H9 (cell line): ENCODE data around the gene LITAFD. TPM values are rescaled to one million over a fixed set of nuclear protein-coding genes. Genes with fewer than 3 reads are reported as not detected.

Source experiments
- DNase-seq: peaks from one replicate; pipeline ENCODE4 v3.0.0-alpha.2; 2017
- H2AFZ ChIP-seq: one replicate; pipeline ENCODE4 v1.6.1; 2013; ENCODE audit warnings: mild to moderate bottlenecking, low read length, control low read depth, moderate library complexity
- H2AK5ac ChIP-seq: 2 replicates; pipeline ENCODE4 v1.6.1; 2013; ENCODE audit warnings: low read length, control low read depth, mixed read lengths; ENCODE audit not compliant: insufficient read length
- H2BK120ac ChIP-seq: one replicate; pipeline ENCODE4 v1.6.1; 2013; ENCODE audit warnings: low read depth, mild to moderate bottlenecking, low read length, control low read depth, inconsistent platforms; ENCODE audit not compliant: poor library complexity, severe bottlenecking
- H2BK12ac ChIP-seq: 2 replicates; pipeline ENCODE4 v1.6.1; 2013; ENCODE audit warnings: low read length, control low read depth, mixed read lengths, low read depth; ENCODE audit not compliant: insufficient read length
- H2BK15ac ChIP-seq: 2 replicates; pipeline ENCODE4 v1.6.1; 2013; ENCODE audit warnings: low read depth, low read length, control low read depth
- H2BK20ac ChIP-seq: one replicate; pipeline ENCODE4 v1.6.1; 2013; ENCODE audit warnings: low read depth, mild to moderate bottlenecking, low read length, control low read depth, inconsistent platforms; ENCODE audit not compliant: poor library complexity, severe bottlenecking
- H2BK5ac ChIP-seq: 2 replicates; pipeline ENCODE4 v1.6.1; 2013; ENCODE audit warnings: low read length, control low read depth, mixed read lengths; ENCODE audit not compliant: insufficient read length
- H3K14ac ChIP-seq: 2 replicates; pipeline ENCODE4 v1.6.1; 2013; ENCODE audit warnings: low read length, control low read depth; ENCODE audit not compliant: insufficient read depth
- H3K18ac ChIP-seq: 2 replicates; pipeline ENCODE4 v1.6.1; 2013; ENCODE audit warnings: low read depth, mild to moderate bottlenecking, mixed read lengths, low read length, control low read depth; ENCODE audit not compliant: insufficient read length
- H3K23ac ChIP-seq: 2 replicates; pipeline ENCODE4 v1.6.1; 2013; ENCODE audit warnings: low read length, control low read depth, mixed read lengths, low read depth; ENCODE audit not compliant: insufficient read length
- H3K23me2 ChIP-seq: 2 replicates; pipeline ENCODE4 v1.6.1; 2013; ENCODE audit warnings: low read depth, mild to moderate bottlenecking, mixed read lengths, low read length, control low read depth; ENCODE audit not compliant: insufficient read length, poor library complexity, severe bottlenecking
- H3K27ac ChIP-seq: 2 replicates; pipeline ENCODE4 v1.5.1; 2013; ENCODE audit warnings: low read length, control low read depth, mixed read lengths, low read depth; ENCODE audit not compliant: insufficient read length
- H3K27me3 ChIP-seq: 2 replicates; pipeline ENCODE4 v1.6.1; 2013; ENCODE audit warnings: low read length, control low read depth, inconsistent platforms; ENCODE audit not compliant: insufficient read depth
- H3K4ac ChIP-seq: 2 replicates; pipeline ENCODE4 v1.6.1; 2013; ENCODE audit warnings: low read depth, mild to moderate bottlenecking, control low read depth, inconsistent platforms, low read length, moderate library complexity
- H3K4me1 ChIP-seq: 2 replicates; pipeline ENCODE4 v1.6.1; 2013; ENCODE audit warnings: low read length, control low read depth, inconsistent platforms; ENCODE audit not compliant: insufficient read depth
- H3K4me2 ChIP-seq: 2 replicates; pipeline ENCODE4 v1.6.1; 2013; ENCODE audit warnings: low read length, control low read depth, mixed read lengths; ENCODE audit not compliant: insufficient read length, insufficient read depth
- H3K56ac ChIP-seq: 2 replicates; pipeline ENCODE4 v1.6.1; 2013; ENCODE audit warnings: low read depth, mild to moderate bottlenecking, mixed read lengths, low read length, control low read depth; ENCODE audit not compliant: insufficient read length
- H3K79me1 ChIP-seq: 2 replicates; pipeline ENCODE4 v1.6.1; 2013; ENCODE audit warnings: low read depth, mild to moderate bottlenecking, moderate library complexity, low read length, control low read depth, inconsistent platforms; ENCODE audit not compliant: insufficient read depth, poor library complexity, severe bottlenecking
- H3K79me2 ChIP-seq: 2 replicates; pipeline ENCODE4 v1.6.1; 2013; ENCODE audit warnings: low read length, control low read depth, inconsistent platforms; ENCODE audit not compliant: insufficient read depth
- H3K9ac ChIP-seq: 2 replicates; pipeline ENCODE4 v1.6.1; 2013; ENCODE audit warnings: low read length, control low read depth, mixed read lengths; ENCODE audit not compliant: insufficient read length; ENCODE audit errors: extremely low read depth
- H3K9me3 ChIP-seq: one replicate; pipeline ENCODE4 v1.6.1; 2013; ENCODE audit warnings: low read depth, low read length, inconsistent platforms; ENCODE audit not compliant: control insufficient read depth
- H3T11ph ChIP-seq: one replicate; pipeline ENCODE4 v1.6.1; 2013; ENCODE audit warnings: mild to moderate bottlenecking, low read length, control low read depth, inconsistent platforms
- H4K20me1 ChIP-seq: one replicate; pipeline ENCODE4 v1.6.1; 2013; ENCODE audit not compliant: control insufficient read depth, insufficient read length, insufficient read depth
- H4K5ac ChIP-seq: 2 replicates; pipeline ENCODE4 v1.6.1; 2013; ENCODE audit warnings: low read depth, mild to moderate bottlenecking, mixed read lengths, low read length, control low read depth; ENCODE audit not compliant: insufficient read length
- H4K8ac ChIP-seq: replicated peaks from 2 replicates; pipeline ENCODE4 v1.6.1; 2013; ENCODE audit warnings: low read length, control low read depth, mixed read lengths, low read depth; ENCODE audit not compliant: insufficient read length
- H4K91ac ChIP-seq: 2 replicates; pipeline ENCODE4 v1.6.1; 2013; ENCODE audit warnings: low read depth, mild to moderate bottlenecking, moderate library complexity, mixed read lengths, low read length, control low read depth; ENCODE audit not compliant: insufficient read length
- H3K27ac Mint-ChIP-seq, 3 experiments: 2 replicates in 2 of 3; 3 replicates in 1 of 3; pipeline ENCODE4 v1.8.0; 2020 to 2021; ENCODE audit warnings: mixed read lengths in 3 of 3, mild to moderate bottlenecking in 1 of 3, moderate library complexity in 1 of 3
- H3K27me3 Mint-ChIP-seq: 2 replicates; pipeline ENCODE4 v1.8.0; 2021; ENCODE audit warnings: low read depth, mild to moderate bottlenecking, moderate library complexity, mixed read lengths
- H3K36me3 Mint-ChIP-seq, 3 experiments: 2 replicates in 2 of 3; 3 replicates in 1 of 3; pipeline ENCODE4 v1.8.0; 2020 to 2021; ENCODE audit warnings: low read depth in 3 of 3, mixed read lengths in 3 of 3; ENCODE audit not compliant: insufficient read depth in 1 of 3
- H3K4me1 Mint-ChIP-seq, 2 experiments: 2 replicates each; pipeline ENCODE4 v1.8.0; 2020; ENCODE audit warnings: mixed read lengths in 2 of 2
- H3K4me3 Mint-ChIP-seq, 2 experiments: 2 replicates in 1 of 2; 3 replicates in 1 of 2; pipeline ENCODE4 v1.8.0; 2020 to 2021; ENCODE audit warnings: mild to moderate bottlenecking in 2 of 2, mixed read lengths in 2 of 2, moderate library complexity in 1 of 2
- H3K9me3 Mint-ChIP-seq, 2 experiments: 2 replicates in 1 of 2; 3 replicates in 1 of 2; pipeline ENCODE4 v1.8.0; 2020; ENCODE audit warnings: mild to moderate bottlenecking in 2 of 2, mixed read lengths in 2 of 2, moderate library complexity in 1 of 2
- WGBS: extraction: QIAGEN DNeasy Blood & Tissue Kit; methylation state at CpG from one replicate; pipeline ENCODE4 v1.1.7; 2013; ENCODE audit warnings: missing lambda C conversion rate, low lambda C conversion rate, mixed read lengths; ENCODE audit not compliant: insufficient read length; ENCODE audit errors: extremely low coverage; 5-methylcytosine and 5-hydroxymethylcytosine counted together
- total RNA-seq: library from RNA; stranded (reverse); gene quantifications from 2 replicates; pipeline ENCODE4 v1.2.1, GENCODE V29; 2021
- TF ChIP-seq, protein P1 (sequence below): fragments of 200-600 bp; sonication (generic); conservative IDR thresholded peaks from 3 replicates; pipeline ENCODE4 v1.8.0; 2021; ENCODE audit warnings: antibody characterized with exemption, mild to moderate bottlenecking

LITAFD gene
- total RNA-seq, 1 experiment from 2014 or later = not detected

DNA sequence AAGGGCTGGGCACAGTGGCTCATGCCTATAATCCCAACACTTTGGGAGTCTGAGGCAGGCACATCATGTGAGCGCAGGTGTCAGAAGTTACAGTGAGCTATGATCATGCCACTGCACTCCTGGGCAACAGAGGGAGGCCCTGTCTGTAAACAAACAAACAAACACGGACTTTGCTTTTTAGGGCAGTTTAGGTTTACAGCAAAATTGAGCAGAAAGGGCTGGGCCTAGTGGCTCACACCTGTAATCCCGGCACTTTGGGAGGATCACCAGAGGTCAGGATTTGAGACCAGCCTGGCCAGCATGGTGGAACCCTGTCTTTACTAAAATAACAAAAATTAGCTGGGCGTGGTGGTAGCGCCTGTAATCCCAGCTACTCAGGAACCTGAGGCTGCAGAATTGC is 10.1 kb upstream of the LITAFD start:
- no peak for DNase-seq
- no CpG with 5 or more reads among the region's 5 CpGs for WGBS

More for the DNA sequence above, 10.1 kb upstream of the LITAFD start:
- no peaks in the 10 kb centered on the region for H3K4me1 ChIP-seq
- H3K4ac ChIP-seq = no peak overlapping the region
- no peak overlapping the region for H2BK5ac ChIP-seq
- H3T11ph ChIP-seq = no peak overlapping the region
- Mint-ChIP-seq H3K27me3 (peaks cover 2% of the 10 kb centered on the region; the same call in 1 of the 2 replicates), H3K4me1 (peaks cover 19% of the 10 kb centered on the region in 2 experiments), H3K9me3 (no peaks in the 10 kb centered on the region; a peak in 2 of 5 replicates), H3K27ac (no peak overlapping the region), H3K4me3 (no peak overlapping the region; a peak in 1 of 5 replicates), H3K36me3 (no peaks in the 10 kb centered on the region; a peak in 2 of 7 replicates)
- no peaks in the 10 kb centered on the region for H4K20me1 ChIP-seq
- H3K18ac ChIP-seq = no peak overlapping the region
- H2BK15ac ChIP-seq = no peak overlapping the region
- no peak overlapping the region for H4K8ac ChIP-seq
- H2AK5ac ChIP-seq = no peak overlapping the region
- TF ChIP-seq, protein P1, sequence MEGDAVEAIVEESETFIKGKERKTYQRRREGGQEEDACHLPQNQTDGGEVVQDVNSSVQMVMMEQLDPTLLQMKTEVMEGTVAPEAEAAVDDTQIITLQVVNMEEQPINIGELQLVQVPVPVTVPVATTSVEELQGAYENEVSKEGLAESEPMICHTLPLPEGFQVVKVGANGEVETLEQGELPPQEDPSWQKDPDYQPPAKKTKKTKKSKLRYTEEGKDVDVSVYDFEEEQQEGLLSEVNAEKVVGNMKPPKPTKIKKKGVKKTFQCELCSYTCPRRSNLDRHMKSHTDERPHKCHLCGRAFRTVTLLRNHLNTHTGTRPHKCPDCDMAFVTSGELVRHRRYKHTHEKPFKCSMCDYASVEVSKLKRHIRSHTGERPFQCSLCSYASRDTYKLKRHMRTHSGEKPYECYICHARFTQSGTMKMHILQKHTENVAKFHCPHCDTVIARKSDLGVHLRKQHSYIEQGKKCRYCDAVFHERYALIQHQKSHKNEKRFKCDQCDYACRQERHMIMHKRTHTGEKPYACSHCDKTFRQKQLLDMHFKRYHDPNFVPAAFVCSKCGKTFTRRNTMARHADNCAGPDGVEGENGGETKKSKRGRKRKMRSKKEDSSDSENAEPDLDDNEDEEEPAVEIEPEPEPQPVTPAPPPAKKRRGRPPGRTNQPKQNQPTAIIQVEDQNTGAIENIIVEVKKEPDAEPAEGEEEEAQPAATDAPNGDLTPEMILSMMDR = no peak
- no peak overlapping the region for H3K14ac ChIP-seq
- peaks cover 10% of the 10 kb centered on the region; the same call in 1 of the 2 replicates for H3K79me2 ChIP-seq
- no peak overlapping the region for H2AFZ ChIP-seq
- no peak overlapping the region for H2BK12ac ChIP-seq
- H3K9me3 ChIP-seq = no peaks in the 10 kb centered on the region
- no peak overlapping the region for H3K4me2 ChIP-seq
- H3K56ac ChIP-seq = no peak overlapping the region
- no peak overlapping the region for H4K5ac ChIP-seq
- H2BK120ac ChIP-seq = no peak overlapping the region
- no peak overlapping the region for H3K27ac ChIP-seq
- H3K23me2 ChIP-seq = peaks cover 12% of the 10 kb centered on the region
- H2BK20ac ChIP-seq = no peak overlapping the region
- no peak overlapping the region for H3K9ac ChIP-seq
- H3K27me3 ChIP-seq = no peaks in the 10 kb centered on the region
- no peak overlapping the region for H4K91ac ChIP-seq
- no peak overlapping the region for H3K23ac ChIP-seq
- no peaks in the 10 kb centered on the region for H3K79me1 ChIP-seq
